H1 (cell line): ENCODE data around the gene GATC.

ENCODE experiments used
- CEBPB ChIP-seq: IDR thresholded peaks from 2 replicates; pipeline ENCODE4 v1.6.1; 2012; ENCODE audit warnings: low read depth, low read length
- EZH2 ChIP-seq: fragments of 200-600 bp; sonication (generic); IDR thresholded peaks from 2 replicates; pipeline ENCODE4 v1.7.1; 2012; ENCODE audit warnings: low read depth, mild to moderate bottlenecking, moderate library complexity, low read length, inconsistent platforms; ENCODE audit not compliant: severe bottlenecking
- KDM1A ChIP-seq: fragments of 200-600, 300-600 bp; sonication (generic); IDR thresholded peaks from 2 replicates; pipeline ENCODE4 v1.7.1; 2016; ENCODE audit warnings: mild to moderate bottlenecking, low read length, borderline replicate concordance
- MAFK ChIP-seq: IDR thresholded peaks from 2 replicates; pipeline ENCODE4 v1.6.1; 2012; ENCODE audit warnings: low read depth, mild to moderate bottlenecking, improper control_type of control experiment, low read length
- POLR2A ChIP-seq, 2 experiments: IDR thresholded peaks; 1 replicate in 1 of 2; 2 replicates in 1 of 2; pipeline ENCODE4 v1.6.1; 2011; ENCODE audit warnings: low read depth in 2 of 2, low read length in 2 of 2, mild to moderate bottlenecking in 2 of 2; ENCODE audit errors: control extremely low read depth in 1 of 2
- RAD21 ChIP-seq, 2 experiments: IDR thresholded peaks in 1 of 2; conservative IDR thresholded peaks in 1 of 2; 2 replicates each; pipeline ENCODE4 v1.6.1; 2011; ENCODE audit warnings: low read depth in 2 of 2, low read length in 2 of 2, improper control_type of control experiment in 1 of 2, inconsistent platforms in 1 of 2, mild to moderate bottlenecking in 1 of 2, moderate library complexity in 1 of 2
- RBBP5 ChIP-seq: IDR thresholded peaks from 2 replicates; pipeline ENCODE4 v1.7.1; 2012; ENCODE audit warnings: low read depth, mild to moderate bottlenecking, inconsistent platforms, low read length, moderate library complexity, borderline replicate concordance
- SIRT6 ChIP-seq: IDR thresholded peaks from one replicate; pipeline ENCODE4 v1.7.1; 2012; ENCODE audit warnings: low read length, inconsistent platforms
- TF ChIP-seq, protein P1 (sequence below), 3 experiments: IDR thresholded peaks; 1 replicate in 2 of 3; 2 replicates in 1 of 3; pipeline versions ENCODE4 v1.5.1 to v1.6.1; 2011; ENCODE audit warnings: low read length in 3 of 3, mild to moderate bottlenecking in 3 of 3, inconsistent platforms in 2 of 3, low read depth in 1 of 3, moderate library complexity in 1 of 3; ENCODE audit not compliant: insufficient read depth in 1 of 3; ENCODE audit errors: control extremely low read depth in 1 of 3
- TF ChIP-seq, protein P2 (sequence below): IDR thresholded peaks from 2 replicates; pipeline ENCODE4 v1.6.1; 2012; ENCODE audit warnings: inconsistent platforms

- no peak for TF ChIP-seq CEBPB
- TF ChIP-seq, protein P1, sequence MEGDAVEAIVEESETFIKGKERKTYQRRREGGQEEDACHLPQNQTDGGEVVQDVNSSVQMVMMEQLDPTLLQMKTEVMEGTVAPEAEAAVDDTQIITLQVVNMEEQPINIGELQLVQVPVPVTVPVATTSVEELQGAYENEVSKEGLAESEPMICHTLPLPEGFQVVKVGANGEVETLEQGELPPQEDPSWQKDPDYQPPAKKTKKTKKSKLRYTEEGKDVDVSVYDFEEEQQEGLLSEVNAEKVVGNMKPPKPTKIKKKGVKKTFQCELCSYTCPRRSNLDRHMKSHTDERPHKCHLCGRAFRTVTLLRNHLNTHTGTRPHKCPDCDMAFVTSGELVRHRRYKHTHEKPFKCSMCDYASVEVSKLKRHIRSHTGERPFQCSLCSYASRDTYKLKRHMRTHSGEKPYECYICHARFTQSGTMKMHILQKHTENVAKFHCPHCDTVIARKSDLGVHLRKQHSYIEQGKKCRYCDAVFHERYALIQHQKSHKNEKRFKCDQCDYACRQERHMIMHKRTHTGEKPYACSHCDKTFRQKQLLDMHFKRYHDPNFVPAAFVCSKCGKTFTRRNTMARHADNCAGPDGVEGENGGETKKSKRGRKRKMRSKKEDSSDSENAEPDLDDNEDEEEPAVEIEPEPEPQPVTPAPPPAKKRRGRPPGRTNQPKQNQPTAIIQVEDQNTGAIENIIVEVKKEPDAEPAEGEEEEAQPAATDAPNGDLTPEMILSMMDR (IDR thresholded peaks at IDR 0.05; ENCODE audit: control extremely low read depth in 1 of 3, insufficient read depth in 1 of 3, low read depth in 1 of 3, low read length in 3 of 3): no peak
- TF ChIP-seq RBBP5: no peak
- TF ChIP-seq MAFK: no peak
- TF ChIP-seq POLR2A (IDR thresholded peaks at IDR 0.05; ENCODE audit: control extremely low read depth in 1 of 2, low read depth in 2 of 2, low read length in 2 of 2): no peak
- TF ChIP-seq KDM1A: no peak
- no peak for TF ChIP-seq SIRT6
- no peak for TF ChIP-seq EZH2
- no peak for TF ChIP-seq RAD21 (IDR thresholded peaks at IDR 0.05 in 1 of 2, conservative IDR thresholded peaks at IDR 0.05 in 1 of 2; ENCODE audit: low read depth in 2 of 2, low read length in 2 of 2)
- TF ChIP-seq, protein P2, sequence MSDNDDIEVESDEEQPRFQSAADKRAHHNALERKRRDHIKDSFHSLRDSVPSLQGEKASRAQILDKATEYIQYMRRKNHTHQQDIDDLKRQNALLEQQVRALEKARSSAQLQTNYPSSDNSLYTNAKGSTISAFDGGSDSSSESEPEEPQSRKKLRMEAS: no peak
Measured at GRCh38 chr12:120408771-120409170, 37.5 kb upstream of the GATC start.
